Heart left ventricle (tissue), 13 donors: Measurements from ENCODE around the gene GRPEL2.

ENCODE experiments used
- POLR2A ChIP-seq, 2 donors: fragments of 450-650 bp; IDR thresholded peaks; one replicate each; pipeline ENCODE4 v1.6.1; 2017; ENCODE audit warnings: antibody characterized with exemption in 2 of 2, mild to moderate bottlenecking in 2 of 2, moderate library complexity in 2 of 2
- TF ChIP-seq, protein P1 (sequence below), 12 donors: fragments of 200-600 bp; sonication (generic) in 4 of 12; IDR thresholded peaks; one replicate each; pipeline versions ENCODE4 v1.5.0 to v1.8.0; 2018 to 2022; ENCODE audit warnings: antibody characterized with exemption in 12 of 12, mild to moderate bottlenecking in 5 of 12
- donor health status: ischemic (EF 13 %, LVEDD 7.1; RV severe dilation, severe dysfunction).
- donor health status: DM: no; HTN: yes; CAD: no.
- donor health status: DM: no; HTN: no; CAD: no.
- donor health status: ischemic (EF 25% LVEDD 6.9; RV normal size, moderate dysfunction).
- donor health status: ischemic (EF 25% LVEDD 5.7; RV mildly dilated, moderate dysfunction).
- donor health status: ischemic (EF 35%, LVEDD 5.7; RV mildly dilated, moderate dysfunction).
- donor health status: nonischemic (EF 11% LVEDD 7.7; RV severe dilation, severe dysfunction).
- donor health status: DM: yes; HTN: yes; CAD: no.
- donor health status: PGD.
- donor health status: ischemic (EF 29% LVEDD 5.4; RV normal size, mild dysfunction).
- donor health status: nonischemic (EF 23%, LVEDD 6.1; RV moderate dilation, normal function).

DNA sequence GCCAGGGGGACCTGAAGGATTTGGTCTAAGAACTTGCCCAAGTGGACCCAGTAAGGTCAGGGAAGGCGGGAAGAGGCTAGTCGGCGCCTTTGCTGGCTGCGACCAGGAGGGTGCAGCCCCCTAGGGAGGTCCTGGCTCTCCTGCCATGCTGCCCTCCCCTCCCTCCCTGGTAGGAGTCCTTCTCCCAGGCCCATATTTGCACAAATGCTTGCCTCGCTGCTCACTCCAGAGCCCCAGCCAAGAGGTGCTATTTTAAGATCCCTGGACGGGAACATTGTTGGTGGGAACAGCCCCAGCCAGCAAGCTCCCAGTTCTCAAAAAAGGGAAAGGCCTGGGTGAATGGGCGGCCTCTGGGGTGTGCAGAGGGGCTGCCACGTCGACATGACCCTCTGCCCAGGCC lies 38.1 kb downstream of the GRPEL2 start:
- TF ChIP-seq POLR2A (IDR thresholded peaks at IDR 0.05), result no peak
- TF ChIP-seq, protein P1, sequence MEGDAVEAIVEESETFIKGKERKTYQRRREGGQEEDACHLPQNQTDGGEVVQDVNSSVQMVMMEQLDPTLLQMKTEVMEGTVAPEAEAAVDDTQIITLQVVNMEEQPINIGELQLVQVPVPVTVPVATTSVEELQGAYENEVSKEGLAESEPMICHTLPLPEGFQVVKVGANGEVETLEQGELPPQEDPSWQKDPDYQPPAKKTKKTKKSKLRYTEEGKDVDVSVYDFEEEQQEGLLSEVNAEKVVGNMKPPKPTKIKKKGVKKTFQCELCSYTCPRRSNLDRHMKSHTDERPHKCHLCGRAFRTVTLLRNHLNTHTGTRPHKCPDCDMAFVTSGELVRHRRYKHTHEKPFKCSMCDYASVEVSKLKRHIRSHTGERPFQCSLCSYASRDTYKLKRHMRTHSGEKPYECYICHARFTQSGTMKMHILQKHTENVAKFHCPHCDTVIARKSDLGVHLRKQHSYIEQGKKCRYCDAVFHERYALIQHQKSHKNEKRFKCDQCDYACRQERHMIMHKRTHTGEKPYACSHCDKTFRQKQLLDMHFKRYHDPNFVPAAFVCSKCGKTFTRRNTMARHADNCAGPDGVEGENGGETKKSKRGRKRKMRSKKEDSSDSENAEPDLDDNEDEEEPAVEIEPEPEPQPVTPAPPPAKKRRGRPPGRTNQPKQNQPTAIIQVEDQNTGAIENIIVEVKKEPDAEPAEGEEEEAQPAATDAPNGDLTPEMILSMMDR (IDR thresholded peaks at IDR 0.05), result no peak
